Measurements from ENCODE around the gene HMCN1. TPM values are rescaled to one million over a fixed set of nuclear protein-coding genes. Genes with fewer than 3 reads are reported as not detected.
"Not testable (repeated sequence)": the region's sequence is repeated elsewhere in the genome, so short reads cannot be mapped to it uniquely, and the experiment has no call there.

Gene HMCN1
- total RNA-seq, 6 donors from 2014 or later: 15.7 to 43.3 (median 27.2) TPM

- WGBS, 2 donors: 81 to 86% methylated on average over 4 of the region's 4 CpGs
- H3K27me3 ChIP-seq: no peaks in the 10 kb centered on the region
- TF ChIP-seq, protein P1, sequence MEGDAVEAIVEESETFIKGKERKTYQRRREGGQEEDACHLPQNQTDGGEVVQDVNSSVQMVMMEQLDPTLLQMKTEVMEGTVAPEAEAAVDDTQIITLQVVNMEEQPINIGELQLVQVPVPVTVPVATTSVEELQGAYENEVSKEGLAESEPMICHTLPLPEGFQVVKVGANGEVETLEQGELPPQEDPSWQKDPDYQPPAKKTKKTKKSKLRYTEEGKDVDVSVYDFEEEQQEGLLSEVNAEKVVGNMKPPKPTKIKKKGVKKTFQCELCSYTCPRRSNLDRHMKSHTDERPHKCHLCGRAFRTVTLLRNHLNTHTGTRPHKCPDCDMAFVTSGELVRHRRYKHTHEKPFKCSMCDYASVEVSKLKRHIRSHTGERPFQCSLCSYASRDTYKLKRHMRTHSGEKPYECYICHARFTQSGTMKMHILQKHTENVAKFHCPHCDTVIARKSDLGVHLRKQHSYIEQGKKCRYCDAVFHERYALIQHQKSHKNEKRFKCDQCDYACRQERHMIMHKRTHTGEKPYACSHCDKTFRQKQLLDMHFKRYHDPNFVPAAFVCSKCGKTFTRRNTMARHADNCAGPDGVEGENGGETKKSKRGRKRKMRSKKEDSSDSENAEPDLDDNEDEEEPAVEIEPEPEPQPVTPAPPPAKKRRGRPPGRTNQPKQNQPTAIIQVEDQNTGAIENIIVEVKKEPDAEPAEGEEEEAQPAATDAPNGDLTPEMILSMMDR (IDR thresholded peaks at IDR 0.05): no peak
- TF ChIP-seq EP300 (IDR thresholded peaks at IDR 0.05) (no peak), POLR2AphosphoS5 (IDR thresholded peaks at IDR 0.05) (no peak), POLR2A (IDR thresholded peaks at IDR 0.05) (no peak)
- H3K36me3 ChIP-seq: no peaks in the 10 kb centered on the region
- no peaks in the 10 kb centered on the region for H3K4me1 ChIP-seq
- no peaks in the 10 kb centered on the region for H3K9me3 ChIP-seq
- ATAC-seq (ENCODE audit: low FRiP score in 2 of 2) (peak in 1 of 2 donors; percentile 16), DNase-seq (no peak)
- no peak overlapping the region for H3K4me3 ChIP-seq
- H3K27ac ChIP-seq: no peak overlapping the region
These were observed 473.3 kb downstream of the HMCN1 start for GRCh38 chr1:186207391-186208085.

DNA sequence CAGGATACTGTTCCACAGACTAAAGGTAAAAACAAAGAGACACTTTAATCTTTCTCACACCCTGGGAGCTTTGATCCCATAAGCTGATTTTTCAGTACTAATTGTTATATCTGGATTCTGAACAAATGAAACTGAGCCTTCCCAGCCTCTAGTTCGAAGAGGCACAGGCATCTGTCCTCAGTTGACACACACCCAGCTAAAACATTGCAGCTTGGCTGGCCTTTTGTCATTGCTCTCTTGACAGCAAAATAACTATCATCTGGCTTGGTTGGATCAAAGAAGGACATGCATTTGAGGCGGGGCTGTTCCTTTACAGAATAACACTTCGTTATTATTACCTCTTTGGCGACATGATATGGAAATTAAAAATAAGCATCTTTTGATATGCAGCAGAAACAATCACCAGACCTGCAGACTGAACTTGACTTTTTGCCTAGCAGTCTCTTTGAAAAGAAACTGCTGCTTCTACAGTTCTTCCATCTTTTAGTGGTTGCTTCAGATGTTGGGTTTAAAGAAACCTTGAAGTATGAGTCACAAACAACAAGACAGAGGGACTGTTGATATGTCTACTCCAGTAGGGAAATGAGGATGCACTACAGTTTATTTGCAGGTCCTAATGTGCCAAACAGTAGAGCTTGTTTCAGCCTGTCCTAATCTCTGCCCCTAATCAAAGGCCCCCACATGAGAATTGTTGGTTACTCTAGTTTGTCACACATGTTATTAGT is 474.4 kb downstream of the HMCN1 start:
- H3K9me3 ChIP-seq: no peaks in the 10 kb centered on the region
- H3K27ac ChIP-seq: no peak overlapping the region
- TF ChIP-seq POLR2AphosphoS5 (IDR thresholded peaks at IDR 0.05) (no peak), POLR2A (IDR thresholded peaks at IDR 0.05) (no peak), EP300 (IDR thresholded peaks at IDR 0.05) (no peak)
- TF ChIP-seq, protein P1 (IDR thresholded peaks at IDR 0.05): no peak
- WGBS, 2 donors: 78 to 80% methylated on average over 4 of the region's 4 CpGs
- no peaks in the 10 kb centered on the region for H3K27me3 ChIP-seq
- ATAC-seq (ENCODE audit: low FRiP score in 2 of 2): peak in 1 of 2 donors; percentile 14
- DNase-seq: no peak
- no peaks in the 10 kb centered on the region for H3K36me3 ChIP-seq
- peaks cover 0 to 4% (median 0%) of the 10 kb centered on the region in 4 donors for H3K4me1 ChIP-seq
- H3K4me3 ChIP-seq: no peak overlapping the region

DNA sequence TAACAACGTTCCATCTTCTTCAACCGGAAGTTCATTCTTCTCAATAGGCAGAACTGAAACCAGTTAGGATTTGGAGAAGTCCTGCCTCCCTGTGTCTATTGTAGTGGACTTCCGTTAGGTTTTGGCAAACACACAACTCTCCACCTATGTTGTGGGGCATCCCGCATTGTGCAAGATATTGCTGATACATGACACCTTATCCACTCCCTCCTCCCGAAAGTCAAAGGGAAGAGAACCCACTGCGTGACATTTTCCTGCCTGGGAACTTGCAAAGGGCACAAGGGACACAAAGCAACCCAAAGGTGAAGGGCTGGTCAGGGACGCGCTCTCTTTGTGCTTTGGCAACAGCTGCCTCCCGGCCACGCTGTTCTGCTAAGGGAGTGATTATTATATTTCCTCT is 476.1 kb downstream of the HMCN1 start:
- H3K27ac ChIP-seq: no peak overlapping the region
- no peaks in the 10 kb centered on the region for H3K9me3 ChIP-seq
- H3K36me3 ChIP-seq: no peaks in the 10 kb centered on the region
- TF ChIP-seq, protein P1 (IDR thresholded peaks at IDR 0.05): no peak
- TF ChIP-seq POLR2A (IDR thresholded peaks at IDR 0.05): no peak
- TF ChIP-seq EP300 (IDR thresholded peaks at IDR 0.05): no peak
- TF ChIP-seq POLR2AphosphoS5 (IDR thresholded peaks at IDR 0.05): no peak
- no peak for ATAC-seq (ENCODE audit: low FRiP score in 2 of 2)
- no peaks in the 10 kb centered on the region for H3K27me3 ChIP-seq
- no peak for DNase-seq
- H3K4me3 ChIP-seq: no peak overlapping the region
- H3K4me1 ChIP-seq: peaks cover 0 to 4% (median 0%) of the 10 kb centered on the region in 4 donors
- 70 to 82% methylated on average over 10 of the region's 10 CpGs for WGBS, 2 donors

DNA sequence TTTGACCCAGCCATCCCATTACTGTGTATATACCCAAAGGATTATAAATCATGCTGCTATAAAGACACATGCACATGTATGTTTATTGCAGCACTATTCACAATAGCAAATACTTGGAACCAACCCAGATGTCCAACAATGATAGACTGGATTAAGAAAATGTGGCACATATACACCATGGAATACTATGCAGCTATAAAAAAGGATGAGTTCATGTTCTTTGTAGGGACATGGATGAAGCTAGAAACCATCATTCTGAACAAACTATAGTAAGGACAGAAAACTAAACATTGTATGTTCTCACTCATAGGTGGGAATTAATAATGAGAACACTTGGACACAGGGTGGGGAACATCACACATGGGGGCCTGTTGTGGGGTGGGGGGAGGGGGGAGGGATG is 477.4 kb downstream of the HMCN1 start:
- H3K36me3 ChIP-seq; H3K4me1 ChIP-seq; H3K4me3 ChIP-seq; H3K27me3 ChIP-seq; DNase-seq; H3K27ac ChIP-seq; H3K9me3 ChIP-seq; ATAC-seq (ENCODE audit: low FRiP score in 2 of 2): not testable (repeated sequence)

DNA sequence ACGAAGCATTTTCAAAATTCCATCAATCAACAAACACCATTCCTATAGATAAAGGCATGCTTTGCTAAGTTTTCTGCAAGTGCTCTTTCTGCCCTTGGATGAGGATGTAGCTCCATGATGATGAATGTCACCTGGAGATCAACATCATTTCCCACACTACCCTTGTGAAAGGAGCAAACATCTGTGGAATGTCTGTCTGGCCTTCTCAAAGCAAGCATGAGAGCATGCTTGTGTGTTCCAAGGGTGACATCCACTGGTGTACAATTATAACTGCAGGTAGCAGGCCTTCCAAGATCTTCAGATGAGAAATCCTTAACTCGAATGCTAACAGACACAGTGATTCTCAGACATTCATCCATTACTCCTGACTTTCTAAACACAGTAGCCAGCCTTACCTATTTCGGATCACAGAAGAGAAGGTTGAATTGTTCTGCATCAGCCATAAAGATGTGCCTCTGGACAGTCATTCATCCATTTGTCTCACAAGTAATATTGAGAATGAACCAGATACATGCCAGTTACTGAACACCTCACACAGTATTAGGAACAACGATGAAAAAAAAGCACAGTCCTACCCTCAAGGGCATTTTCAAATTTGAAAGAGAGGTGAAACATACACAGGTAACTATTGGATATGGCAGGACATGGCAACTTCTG is 478.5 kb downstream of the HMCN1 start:
- ATAC-seq (ENCODE audit: low FRiP score in 2 of 2): peak; percentile 86 to 95
- no peaks in the 10 kb centered on the region for H3K36me3 ChIP-seq
- H3K27me3 ChIP-seq: no peaks in the 10 kb centered on the region
- peak in 1 of 2 donors; percentile 42 for DNase-seq
- peaks cover 0 to 4% (median 0%) of the 10 kb centered on the region in 4 donors for H3K4me1 ChIP-seq
- peak in 2 of 4 donors; percentile 18 to 54 for TF ChIP-seq EP300 (IDR thresholded peaks at IDR 0.05)
- peak; percentile 46 to 51 for TF ChIP-seq POLR2AphosphoS5 (IDR thresholded peaks at IDR 0.05)
- TF ChIP-seq, protein P1 (IDR thresholded peaks at IDR 0.05): peak; percentile 67 to 92 (median 81)
- no peak for TF ChIP-seq POLR2A (IDR thresholded peaks at IDR 0.05)
- 39 to 41% methylated on average over 4 of the region's 4 CpGs for WGBS, 2 donors
- no peak overlapping the region for H3K27ac ChIP-seq
- H3K4me3 ChIP-seq: no peak overlapping the region
- H3K9me3 ChIP-seq: no peaks in the 10 kb centered on the region

Measured in upper lobe of left lung (tissue), 6 donors.